Keratinocyte (primary cell): ENCODE data around the gene KIR2DL4.
"Not testable (repeated sequence)": the region's sequence is repeated elsewhere in the genome, so short reads cannot be mapped to it uniquely, and the experiment has no call there.

Source experiments
- EZH2 ChIP-seq: IDR thresholded peaks from one replicate; pipeline ENCODE4 v1.6.1; 2012; ENCODE audit warnings: inconsistent platforms, mild to moderate bottlenecking, low read length, moderate library complexity
- TF ChIP-seq, protein P1 (sequence below), 3 experiments: IDR thresholded peaks in 1 of 3; conservative IDR thresholded peaks in 1 of 3; optimal IDR thresholded peaks in 1 of 3; 2 replicates in 2 of 3; 3 replicates in 1 of 3; pipeline versions ENCODE3 to v1.5.1; 2011; ENCODE audit warnings: low read length in 3 of 3, mild to moderate bottlenecking in 3 of 3, moderate library complexity in 2 of 3, control low read depth in 1 of 3, inconsistent platforms in 1 of 3; ENCODE audit not compliant: insufficient read depth in 2 of 3; ENCODE audit errors: extremely low read depth in 1 of 3

DNA sequence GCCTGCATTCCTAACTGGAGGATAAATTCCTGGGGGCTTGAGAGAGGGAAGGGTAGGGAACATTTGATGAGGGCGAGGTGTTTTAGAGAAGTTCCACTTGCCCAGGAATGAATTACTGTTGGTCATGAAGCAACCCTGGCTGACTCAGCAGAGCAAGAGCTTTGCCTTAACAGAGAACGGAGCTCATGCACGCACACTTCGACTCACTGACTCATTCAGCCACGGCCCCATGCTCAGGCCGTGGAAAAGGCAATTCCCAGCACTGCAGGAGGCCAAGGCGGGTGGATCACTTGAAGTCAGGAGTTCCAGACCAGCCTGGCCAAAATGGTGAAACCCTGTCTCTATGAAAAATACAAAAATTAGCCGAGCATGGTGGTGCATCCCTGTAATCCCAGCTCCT, 39.2 kb upstream of the KIR2DL4 start:
- TF ChIP-seq EZH2, result not testable (repeated sequence)
- TF ChIP-seq, protein P1, sequence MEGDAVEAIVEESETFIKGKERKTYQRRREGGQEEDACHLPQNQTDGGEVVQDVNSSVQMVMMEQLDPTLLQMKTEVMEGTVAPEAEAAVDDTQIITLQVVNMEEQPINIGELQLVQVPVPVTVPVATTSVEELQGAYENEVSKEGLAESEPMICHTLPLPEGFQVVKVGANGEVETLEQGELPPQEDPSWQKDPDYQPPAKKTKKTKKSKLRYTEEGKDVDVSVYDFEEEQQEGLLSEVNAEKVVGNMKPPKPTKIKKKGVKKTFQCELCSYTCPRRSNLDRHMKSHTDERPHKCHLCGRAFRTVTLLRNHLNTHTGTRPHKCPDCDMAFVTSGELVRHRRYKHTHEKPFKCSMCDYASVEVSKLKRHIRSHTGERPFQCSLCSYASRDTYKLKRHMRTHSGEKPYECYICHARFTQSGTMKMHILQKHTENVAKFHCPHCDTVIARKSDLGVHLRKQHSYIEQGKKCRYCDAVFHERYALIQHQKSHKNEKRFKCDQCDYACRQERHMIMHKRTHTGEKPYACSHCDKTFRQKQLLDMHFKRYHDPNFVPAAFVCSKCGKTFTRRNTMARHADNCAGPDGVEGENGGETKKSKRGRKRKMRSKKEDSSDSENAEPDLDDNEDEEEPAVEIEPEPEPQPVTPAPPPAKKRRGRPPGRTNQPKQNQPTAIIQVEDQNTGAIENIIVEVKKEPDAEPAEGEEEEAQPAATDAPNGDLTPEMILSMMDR (optimal IDR thresholded peaks at IDR 0.05 in 1 of 3, IDR thresholded peaks at IDR 0.05 in 1 of 3, conservative IDR thresholded peaks at IDR 0.05 in 1 of 3; ENCODE audit: extremely low read depth in 1 of 3, insufficient read depth in 2 of 3, low read length in 3 of 3), result not testable (repeated sequence)
